Smooth muscle cell (in vitro differentiated cells): Measurements from ENCODE around the gene ALDH1A1. TPM values are rescaled to one million over a fixed set of nuclear protein-coding genes. Genes with fewer than 3 reads are reported as not detected.

ENCODE experiments used
- DNase-seq: peaks from one replicate; lab custom pipeline; 2025; ENCODE audit not compliant: unreplicated experiment; lab: John Stamatoyannopoulos, UW
- H2AFZ ChIP-seq: fragments of 200-600 bp; sonication (generic); 2 replicates; pipeline ENCODE4 v1.6.0; 2016; ENCODE audit warnings: antibody characterized with exemption, low read depth, mild to moderate bottlenecking
- H3F3A ChIP-seq: fragments of 200-600 bp; sonication (generic); 2 replicates; pipeline ENCODE4 v1.6.0; 2017; ENCODE audit warnings: antibody characterized with exemption, low read depth
- H3K27ac ChIP-seq: fragments of 200-600 bp; sonication (generic); 2 replicates; pipeline ENCODE4 v1.5.1; 2016; ENCODE audit warnings: low read depth, mild to moderate bottlenecking
- H3K27me3 ChIP-seq: fragments of 200-600 bp; sonication (generic); 2 replicates; pipeline ENCODE4 v1.6.1; 2016; ENCODE audit warnings: low read depth, mild to moderate bottlenecking
- H3K36me3 ChIP-seq: fragments of 200-600 bp; sonication (generic); 2 replicates; pipeline ENCODE4 v1.5.1; 2016; ENCODE audit warnings: low read depth
- H3K4me1 ChIP-seq: fragments of 200-600 bp; sonication (generic); 2 replicates; pipeline ENCODE4 v1.5.1; 2016; ENCODE audit warnings: low read depth
- H3K4me2 ChIP-seq: fragments of 200-600 bp; sonication (generic); 2 replicates; pipeline ENCODE4 v1.6.0; 2016; ENCODE audit warnings: mild to moderate bottlenecking
- H3K4me3 ChIP-seq: fragments of 200-600 bp; sonication (generic); 2 replicates; pipeline ENCODE4 v1.5.1; 2016; ENCODE audit warnings: mild to moderate bottlenecking
- H3K79me2 ChIP-seq: fragments of 200-600 bp; sonication (generic); 2 replicates; pipeline ENCODE4 v1.6.0; 2016; ENCODE audit warnings: low read depth, mild to moderate bottlenecking
- H3K9ac ChIP-seq: fragments of 200-600 bp; sonication (generic); 2 replicates; pipeline ENCODE4 v1.6.0; 2016; ENCODE audit warnings: low read depth
- H3K9me3 ChIP-seq: fragments of 200-600 bp; sonication (generic); replicated peaks from 2 replicates; pipeline ENCODE4 v1.5.1; 2016; ENCODE audit warnings: low read depth
- H4K20me1 ChIP-seq: fragments of 200-600 bp; sonication (generic); 2 replicates; pipeline ENCODE4 v1.6.0; 2016; ENCODE audit warnings: low read depth
- WGBS: methylation state at CpG from one replicate; pipeline ENCODE4 v1.1.7; 2016; ENCODE audit warnings: low lambda C conversion rate; 5-methylcytosine and 5-hydroxymethylcytosine counted together
- polyA plus RNA-seq: library from polyadenylated mRNA; unstranded; fragments of >200 nt; fragmentation: Nextera tagmentation; extraction: Ambion mirVana; gene quantifications from 2 replicates; pipeline ENCODE4 v1.2.1, GENCODE V29; 2016
- total RNA-seq: library from RNA; depleted of rRNA; stranded (reverse); fragments of >200 nt; gene quantifications from 2 replicates; pipeline ENCODE4 v1.2.3, GENCODE V29; 2014
- TF ChIP-seq, protein P1 (sequence below): fragments of 200-600 bp; sonication (generic); IDR thresholded peaks from 2 replicates; pipeline ENCODE4 v1.5.1; 2017; ENCODE audit warnings: borderline replicate concordance, mild to moderate bottlenecking, antibody characterized with exemption; ENCODE audit not compliant: insufficient read depth, poor library complexity, severe bottlenecking

Gene ALDH1A1
- total RNA-seq: 0.09 and 0.54 TPM in 2 replicates
- polyA plus RNA-seq: 0.07 TPM in 1 of 2 replicates, not detected in the other

DNA sequence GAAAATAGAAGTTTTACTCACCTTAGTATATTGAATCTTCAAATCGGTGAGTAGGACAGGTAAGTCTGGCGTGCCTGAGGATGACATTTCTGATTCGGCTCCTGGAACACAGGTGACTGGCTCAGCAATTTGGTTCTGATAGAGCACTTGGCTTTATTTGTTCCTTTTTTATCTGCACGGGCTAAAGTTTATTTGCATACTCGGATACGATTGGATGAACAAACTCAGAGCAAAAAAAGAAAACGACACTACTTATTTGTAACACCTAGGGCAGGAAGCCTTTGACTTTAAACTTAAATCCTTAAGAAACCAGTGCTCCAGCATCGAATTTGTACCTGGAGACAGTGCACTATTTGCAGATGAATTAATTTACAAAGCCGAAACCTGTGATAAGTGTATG lies at the start of gene ALDH1A1:
TSS of gene ALDH1A1 (minus strand) at position 140 of the 400 bp plus-strand sequence. CDS start at position 87, 53 bp downstream.
- H3F3A ChIP-seq: no peaks in the 10 kb centered on the region
- H3K4me3 ChIP-seq: peak within 1 kb of the TSS; percentile 49
- no peak within 1 kb of the TSS for H2AFZ ChIP-seq
- no peaks in the 10 kb centered on the region for H3K36me3 ChIP-seq
- H4K20me1 ChIP-seq: no peaks in the 10 kb centered on the region
- TF ChIP-seq, protein P1, sequence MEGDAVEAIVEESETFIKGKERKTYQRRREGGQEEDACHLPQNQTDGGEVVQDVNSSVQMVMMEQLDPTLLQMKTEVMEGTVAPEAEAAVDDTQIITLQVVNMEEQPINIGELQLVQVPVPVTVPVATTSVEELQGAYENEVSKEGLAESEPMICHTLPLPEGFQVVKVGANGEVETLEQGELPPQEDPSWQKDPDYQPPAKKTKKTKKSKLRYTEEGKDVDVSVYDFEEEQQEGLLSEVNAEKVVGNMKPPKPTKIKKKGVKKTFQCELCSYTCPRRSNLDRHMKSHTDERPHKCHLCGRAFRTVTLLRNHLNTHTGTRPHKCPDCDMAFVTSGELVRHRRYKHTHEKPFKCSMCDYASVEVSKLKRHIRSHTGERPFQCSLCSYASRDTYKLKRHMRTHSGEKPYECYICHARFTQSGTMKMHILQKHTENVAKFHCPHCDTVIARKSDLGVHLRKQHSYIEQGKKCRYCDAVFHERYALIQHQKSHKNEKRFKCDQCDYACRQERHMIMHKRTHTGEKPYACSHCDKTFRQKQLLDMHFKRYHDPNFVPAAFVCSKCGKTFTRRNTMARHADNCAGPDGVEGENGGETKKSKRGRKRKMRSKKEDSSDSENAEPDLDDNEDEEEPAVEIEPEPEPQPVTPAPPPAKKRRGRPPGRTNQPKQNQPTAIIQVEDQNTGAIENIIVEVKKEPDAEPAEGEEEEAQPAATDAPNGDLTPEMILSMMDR: no peak
- 71% methylated on average over 9 of the region's 9 CpGs for WGBS
- no peak within 1 kb of the TSS for H3K4me2 ChIP-seq
- no peak within 1 kb of the TSS for H3K27ac ChIP-seq
- H3K4me1 ChIP-seq: no peaks in the 10 kb centered on the region
- H3K27me3 ChIP-seq: peaks cover 3% of the 10 kb centered on the region
- DNase-seq: no peak
- no peak within 1 kb of the TSS for H3K9ac ChIP-seq
- no peaks in the 10 kb centered on the region for H3K9me3 ChIP-seq
- no peaks in the 10 kb centered on the region for H3K79me2 ChIP-seq

DNA sequence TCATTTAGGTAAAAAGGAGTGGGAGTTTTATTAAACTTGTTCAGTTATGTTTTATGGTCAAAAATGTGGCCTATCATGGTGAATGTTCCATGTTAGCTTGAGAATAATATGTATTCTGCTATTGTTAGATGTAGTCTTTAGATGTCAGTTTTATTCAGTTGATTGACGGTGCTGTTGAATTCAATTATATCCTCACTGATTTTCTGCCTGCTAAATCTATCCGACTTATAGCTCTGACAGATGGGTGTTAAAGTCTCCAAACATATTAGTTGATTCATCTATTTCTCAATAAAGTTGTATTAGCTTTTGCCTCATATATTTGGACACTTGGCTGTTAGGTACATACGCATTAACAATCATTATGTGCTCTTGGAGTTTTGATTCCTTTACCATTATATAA lies 49.0 kb upstream of the ALDH1A1 start:
- TF ChIP-seq, protein P1: no peak
- WGBS: 96% methylated on average over 3 of the region's 3 CpGs
- H3K27ac ChIP-seq: no peak overlapping the region

DNA sequence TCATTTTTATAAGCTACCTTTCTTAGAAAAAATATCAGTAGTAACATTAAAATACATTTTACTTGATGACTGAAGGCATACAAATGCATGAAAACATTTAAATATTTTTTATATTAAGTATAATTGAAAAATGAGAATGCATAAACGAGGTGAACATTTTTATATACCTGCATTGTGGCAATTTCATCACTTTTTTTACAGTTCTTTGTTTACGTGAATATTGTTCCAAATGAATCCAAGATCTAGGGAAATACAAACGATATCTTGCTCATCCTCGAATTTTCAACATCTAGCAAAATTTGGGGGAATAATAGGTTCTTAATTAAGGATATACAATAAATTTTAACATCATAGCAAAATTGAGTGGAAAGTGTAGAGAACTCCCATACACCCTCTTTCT lies 45.5 kb upstream of the ALDH1A1 start:
- Histone ChIP-seq H4K20me1 (no peaks in the 10 kb centered on the region), H3K27ac (no peak overlapping the region), H3K36me3 (no peaks in the 10 kb centered on the region), H3K9ac (no peak overlapping the region), H3K4me2 (no peak overlapping the region), H3K9me3 (no peaks in the 10 kb centered on the region), H3K79me2 (no peaks in the 10 kb centered on the region), H3K4me3 (no peak overlapping the region), H3K4me1 (no peaks in the 10 kb centered on the region), H3K27me3 (no peaks in the 10 kb centered on the region), H3F3A (no peaks in the 10 kb centered on the region), H2AFZ (no peak overlapping the region)
- TF ChIP-seq, protein P1: no peak
- DNase-seq: no peak
- WGBS: 90% methylated on average over 4 of the region's 4 CpGs

More for the DNA sequence above, 49.0 kb upstream of the ALDH1A1 start:
- Histone ChIP-seq H3K4me1 (no peaks in the 10 kb centered on the region), H3K4me3 (no peak overlapping the region), H4K20me1 (no peaks in the 10 kb centered on the region), H3K9ac (no peak overlapping the region), H3K4me2 (no peak overlapping the region), H3K79me2 (no peaks in the 10 kb centered on the region), H2AFZ (no peak overlapping the region), H3K9me3 (no peaks in the 10 kb centered on the region), H3F3A (no peaks in the 10 kb centered on the region), H3K36me3 (no peaks in the 10 kb centered on the region), H3K27me3 (no peaks in the 10 kb centered on the region)
- no peak for DNase-seq

DNA sequence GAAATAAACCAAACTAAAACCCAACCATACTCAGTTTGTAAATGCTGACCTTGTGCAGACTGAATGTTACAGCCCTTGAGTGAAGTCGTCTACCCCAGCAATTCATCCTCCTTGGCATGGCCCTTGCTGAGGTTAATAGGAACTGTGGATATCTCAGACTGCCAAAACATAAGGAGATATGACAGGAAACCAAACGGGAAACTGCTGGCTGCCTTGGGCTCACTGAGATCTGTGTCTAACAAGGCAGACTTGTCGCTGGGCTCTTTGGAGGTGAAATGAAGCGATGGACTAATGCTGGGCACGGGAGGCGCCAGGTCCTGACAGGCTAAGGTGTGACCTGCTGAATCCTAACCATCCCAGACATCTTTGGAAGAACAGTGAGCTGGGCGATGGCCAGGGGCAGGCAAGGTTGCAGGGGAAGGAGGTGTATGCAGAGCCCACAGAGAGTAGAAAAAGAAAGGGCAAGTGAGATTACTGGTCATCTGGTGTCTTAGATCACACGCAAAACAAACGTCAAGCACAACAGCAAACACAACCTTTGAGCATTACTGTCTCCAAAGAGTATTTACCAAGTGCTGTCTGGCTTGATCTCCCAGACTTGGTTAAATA lies 44.6 kb upstream of the ALDH1A1 start:
- H3K27ac ChIP-seq: no peak overlapping the region
- no peak overlapping the region for H3K9ac ChIP-seq
- no peaks in the 10 kb centered on the region for H3K9me3 ChIP-seq
- no peaks in the 10 kb centered on the region for H3F3A ChIP-seq
- H2AFZ ChIP-seq: no peak overlapping the region
- H3K4me1 ChIP-seq: no peaks in the 10 kb centered on the region
- no peak overlapping the region for H3K4me2 ChIP-seq
- no peak overlapping the region for H3K4me3 ChIP-seq
- TF ChIP-seq, protein P1: no peak
- H4K20me1 ChIP-seq: no peaks in the 10 kb centered on the region
- H3K27me3 ChIP-seq: no peaks in the 10 kb centered on the region
- 80% methylated on average over 9 of the region's 9 CpGs for WGBS
- no peak for DNase-seq
- no peaks in the 10 kb centered on the region for H3K36me3 ChIP-seq
- no peaks in the 10 kb centered on the region for H3K79me2 ChIP-seq
